ENCODE results near the gene SEMA4B. TPM values are rescaled to one million over a fixed set of nuclear protein-coding genes. Genes with fewer than 3 reads are reported as not detected.

The SEMA4B gene
- total RNA-seq, 1 experiment from 2014 or later = 32.5 TPM

DNA sequence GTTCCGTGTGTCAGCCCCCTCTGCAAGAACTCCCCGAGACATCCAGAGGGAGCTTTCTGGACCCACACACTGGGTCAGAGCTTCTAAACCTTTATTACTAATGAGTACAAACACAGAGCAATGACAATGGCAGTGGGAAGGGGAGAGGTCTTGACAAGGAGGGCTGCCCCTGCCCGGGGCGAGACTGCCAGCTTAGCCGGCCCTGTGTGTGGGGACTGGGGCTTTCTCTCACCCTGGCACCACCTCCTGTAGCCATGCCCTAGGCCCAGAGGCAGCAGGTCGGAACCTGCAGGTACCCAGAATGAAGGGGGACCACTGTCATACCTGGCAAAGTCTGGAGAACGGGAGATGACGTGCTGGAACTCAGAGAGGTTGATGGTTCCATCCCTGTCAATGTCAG is 29.5 kb downstream of the SEMA4B start:
- Mint-ChIP-seq H3K9me3 (no peaks in the 10 kb centered on the region), H3K4me1 (peaks cover 15 to 16% of the 10 kb centered on the region in 2 experiments), H3K27me3 (ENCODE audit: low read depth) (peaks cover 1% of the 10 kb centered on the region; the same call in 1 of the 2 replicates), H3K36me3 (ENCODE audit: insufficient read depth in 1 of 3, low read depth in 3 of 3) (peaks cover 17 to 46% (median 35%) of the 10 kb centered on the region in 3 experiments), H3K4me3 (no peak overlapping the region), H3K27ac (no peak overlapping the region)
- H3K27ac ChIP-seq (ENCODE audit: insufficient read length, low read depth, low read length) = no peak overlapping the region
- no peak overlapping the region for H4K8ac ChIP-seq (replicated peaks; ENCODE audit: insufficient read length, low read depth, low read length)
- H4K5ac ChIP-seq (ENCODE audit: insufficient read length, low read depth, low read length) = no peak overlapping the region
- H3K4me1 ChIP-seq (ENCODE audit: insufficient read depth, low read length) = no peaks in the 10 kb centered on the region; the same call in 1 of the 2 replicates
- TF ChIP-seq, protein P1, sequence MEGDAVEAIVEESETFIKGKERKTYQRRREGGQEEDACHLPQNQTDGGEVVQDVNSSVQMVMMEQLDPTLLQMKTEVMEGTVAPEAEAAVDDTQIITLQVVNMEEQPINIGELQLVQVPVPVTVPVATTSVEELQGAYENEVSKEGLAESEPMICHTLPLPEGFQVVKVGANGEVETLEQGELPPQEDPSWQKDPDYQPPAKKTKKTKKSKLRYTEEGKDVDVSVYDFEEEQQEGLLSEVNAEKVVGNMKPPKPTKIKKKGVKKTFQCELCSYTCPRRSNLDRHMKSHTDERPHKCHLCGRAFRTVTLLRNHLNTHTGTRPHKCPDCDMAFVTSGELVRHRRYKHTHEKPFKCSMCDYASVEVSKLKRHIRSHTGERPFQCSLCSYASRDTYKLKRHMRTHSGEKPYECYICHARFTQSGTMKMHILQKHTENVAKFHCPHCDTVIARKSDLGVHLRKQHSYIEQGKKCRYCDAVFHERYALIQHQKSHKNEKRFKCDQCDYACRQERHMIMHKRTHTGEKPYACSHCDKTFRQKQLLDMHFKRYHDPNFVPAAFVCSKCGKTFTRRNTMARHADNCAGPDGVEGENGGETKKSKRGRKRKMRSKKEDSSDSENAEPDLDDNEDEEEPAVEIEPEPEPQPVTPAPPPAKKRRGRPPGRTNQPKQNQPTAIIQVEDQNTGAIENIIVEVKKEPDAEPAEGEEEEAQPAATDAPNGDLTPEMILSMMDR (conservative IDR thresholded peaks at IDR 0.05) = no peak
- no peak overlapping the region for H3K9ac ChIP-seq (ENCODE audit: extremely low read depth, insufficient read length, low read length)
- no peak overlapping the region for H2BK12ac ChIP-seq (ENCODE audit: insufficient read length, low read depth, low read length)
- no peak overlapping the region for H3K4me2 ChIP-seq (ENCODE audit: insufficient read depth, insufficient read length, low read length)
- H3K79me2 ChIP-seq (ENCODE audit: insufficient read depth, low read length) = no peaks in the 10 kb centered on the region
- peaks cover 12% of the 10 kb centered on the region for H3K23me2 ChIP-seq (ENCODE audit: insufficient read length, low read depth, low read length, poor library complexity, severe bottlenecking)
- H3K56ac ChIP-seq (ENCODE audit: insufficient read length, low read depth, low read length) = no peak overlapping the region
- H3K27me3 ChIP-seq (ENCODE audit: insufficient read depth, low read length) = no peaks in the 10 kb centered on the region
- H2AK5ac ChIP-seq (ENCODE audit: insufficient read length, low read length) = no peak overlapping the region
- H3K18ac ChIP-seq (ENCODE audit: insufficient read length, low read depth, low read length) = no peak overlapping the region
- H3K14ac ChIP-seq (ENCODE audit: insufficient read depth, low read length) = no peak overlapping the region
- no CpG with 5 or more reads among the region's 8 CpGs for WGBS (ENCODE audit: extremely low coverage, insufficient read length, low lambda C conversion rate)
- no peak overlapping the region for H2BK20ac ChIP-seq (ENCODE audit: low read depth, low read length, poor library complexity, severe bottlenecking)
- no peak for DNase-seq
- no peak overlapping the region for H3T11ph ChIP-seq (ENCODE audit: low read length)
- no peaks in the 10 kb centered on the region for H4K20me1 ChIP-seq (ENCODE audit: control insufficient read depth, insufficient read depth, insufficient read length)
- H3K9me3 ChIP-seq (ENCODE audit: control insufficient read depth, low read depth, low read length) = no peaks in the 10 kb centered on the region
- no peak overlapping the region for H2BK120ac ChIP-seq (ENCODE audit: low read depth, low read length, poor library complexity, severe bottlenecking)
- no peak overlapping the region for H2BK15ac ChIP-seq (ENCODE audit: low read depth, low read length)
- no peak overlapping the region for H2AFZ ChIP-seq (ENCODE audit: low read length)
- H3K79me1 ChIP-seq (ENCODE audit: insufficient read depth, low read depth, low read length, poor library complexity, severe bottlenecking) = no peaks in the 10 kb centered on the region
- no peak overlapping the region for H2BK5ac ChIP-seq (ENCODE audit: insufficient read length, low read length)
- H3K23ac ChIP-seq (ENCODE audit: insufficient read length, low read depth, low read length) = no peak overlapping the region
- H3K4ac ChIP-seq (ENCODE audit: low read depth, low read length) = no peak overlapping the region
- H4K91ac ChIP-seq (ENCODE audit: insufficient read length, low read depth, low read length) = no peak overlapping the region

All from H9 (cell line).